OCI-LY3 (cell line): ENCODE measurements around the gene DIO1.
"Not testable (repeated sequence)": the region's sequence is repeated elsewhere in the genome, so short reads cannot be mapped to it uniquely, and the experiment has no call there.

ENCODE experiments used
- CTCF ChIP-seq: fragments of 200-600, 300-600 bp; sonication (generic); IDR thresholded peaks from 2 replicates; pipeline ENCODE4 v1.5.1; 2014; ENCODE audit warnings: antibody characterized with exemption, low read length, low read depth
- EZH2phosphoT487 ChIP-seq: fragments of 200-600 bp; shearing (Covaris generic); IDR thresholded peaks from 2 replicates; pipeline ENCODE4 v1.6.1; 2018; ENCODE audit warnings: antibody characterized with exemption, mixed run types, low read depth

- TF ChIP-seq EZH2phosphoT487, CTCF: not testable (repeated sequence)
Measured at GRCh38 chr1:53875150-53875549, 18.8 kb upstream of the DIO1 start.
